Bronchial epithelial cell (primary cell): ENCODE results near the gene EMC9. TPM values are rescaled to one million over a fixed set of nuclear protein-coding genes. Genes with fewer than 3 reads are reported as not detected.

ENCODE experiments used
- DNase-seq: peaks from one replicate; pipeline ENCODE4 v3.0.0-alpha.2; 2010; ENCODE audit warnings: low read depth
- FAIRE-seq: peaks from 2 replicates; lab custom pipeline; 2011; peaks lifted over from hg19 to GRCh38; lab: Jason Lieb, UNC
- H3K27me3 ChIP-seq: 2 replicates; pipeline ENCODE4 v1.5.1; 2011; ENCODE audit warnings: low read length; ENCODE audit not compliant: control insufficient read depth, insufficient read depth
- H3K36me3 ChIP-seq: 2 replicates; pipeline ENCODE4 v1.5.1; 2011; ENCODE audit warnings: low read length; ENCODE audit not compliant: control insufficient read depth, insufficient read depth
- H3K4me3 ChIP-seq: 2 replicates; pipeline ENCODE4 v1.5.1; 2011; ENCODE audit warnings: mild to moderate bottlenecking, low read depth, low read length, control low read depth
- total RNA-seq: library from RNA; depleted of rRNA; stranded (reverse); fragments of >200 nt; gene quantifications from 2 replicates; pipeline ENCODE4 v1.2.1, GENCODE V29; 2014
- TF ChIP-seq, protein P1 (sequence below): IDR thresholded peaks from 2 replicates; pipeline ENCODE4 v1.5.1; 2011; ENCODE audit warnings: mild to moderate bottlenecking, moderate library complexity, low read length, control low read depth, inconsistent platforms; ENCODE audit not compliant: insufficient read depth, severe bottlenecking

Gene EMC9
- total RNA-seq, 1 donor from 2014 or later = 12.6 TPM

DNA sequence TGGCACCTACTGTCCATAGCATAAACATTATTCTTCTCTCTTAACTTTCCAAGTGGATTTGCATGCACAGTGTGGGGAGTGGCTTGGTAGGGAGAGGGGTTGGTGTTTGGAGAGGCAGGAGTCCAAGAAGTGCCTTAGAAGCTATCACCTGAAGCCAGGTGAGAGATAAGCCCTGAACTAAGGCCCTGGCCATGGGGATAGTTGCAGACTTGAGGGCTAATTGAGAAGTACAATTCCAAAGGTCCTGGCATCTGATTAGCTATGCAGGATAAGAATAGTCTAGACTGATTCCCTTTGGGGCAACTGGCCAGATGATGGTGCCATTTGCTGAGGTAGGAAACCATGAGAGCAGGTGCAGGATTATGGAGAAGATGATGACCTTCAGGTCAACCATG, 49.3 kb downstream of the EMC9 start:
- no peak overlapping the region for H3K4me3 ChIP-seq
- TF ChIP-seq, protein P1, sequence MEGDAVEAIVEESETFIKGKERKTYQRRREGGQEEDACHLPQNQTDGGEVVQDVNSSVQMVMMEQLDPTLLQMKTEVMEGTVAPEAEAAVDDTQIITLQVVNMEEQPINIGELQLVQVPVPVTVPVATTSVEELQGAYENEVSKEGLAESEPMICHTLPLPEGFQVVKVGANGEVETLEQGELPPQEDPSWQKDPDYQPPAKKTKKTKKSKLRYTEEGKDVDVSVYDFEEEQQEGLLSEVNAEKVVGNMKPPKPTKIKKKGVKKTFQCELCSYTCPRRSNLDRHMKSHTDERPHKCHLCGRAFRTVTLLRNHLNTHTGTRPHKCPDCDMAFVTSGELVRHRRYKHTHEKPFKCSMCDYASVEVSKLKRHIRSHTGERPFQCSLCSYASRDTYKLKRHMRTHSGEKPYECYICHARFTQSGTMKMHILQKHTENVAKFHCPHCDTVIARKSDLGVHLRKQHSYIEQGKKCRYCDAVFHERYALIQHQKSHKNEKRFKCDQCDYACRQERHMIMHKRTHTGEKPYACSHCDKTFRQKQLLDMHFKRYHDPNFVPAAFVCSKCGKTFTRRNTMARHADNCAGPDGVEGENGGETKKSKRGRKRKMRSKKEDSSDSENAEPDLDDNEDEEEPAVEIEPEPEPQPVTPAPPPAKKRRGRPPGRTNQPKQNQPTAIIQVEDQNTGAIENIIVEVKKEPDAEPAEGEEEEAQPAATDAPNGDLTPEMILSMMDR = no peak
- H3K36me3 ChIP-seq = peaks cover 14% of the 10 kb centered on the region
- DNase-seq (no peak), FAIRE-seq (no peak)
- no peaks in the 10 kb centered on the region for H3K27me3 ChIP-seq

DNA sequence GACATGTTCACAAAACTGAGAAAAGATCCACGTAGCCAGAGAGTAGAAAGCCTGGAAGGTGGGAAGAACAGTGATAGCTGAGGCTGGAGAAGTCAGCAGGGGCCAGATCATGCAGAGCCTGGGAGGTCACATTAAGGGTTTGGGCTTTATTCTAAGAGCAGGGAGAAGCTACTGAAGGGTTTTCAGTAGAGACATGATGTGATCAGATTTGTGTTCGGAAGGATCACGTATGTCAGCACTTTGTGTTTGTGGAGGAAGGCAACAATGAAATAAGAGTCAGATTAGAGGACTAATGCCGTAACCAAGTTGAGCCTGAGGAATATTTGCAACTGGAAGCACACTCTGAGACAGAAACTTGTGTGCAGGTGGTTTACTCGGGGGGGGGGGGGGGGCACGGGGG, 51.5 kb downstream of the EMC9 start:
- H3K36me3 ChIP-seq = no peaks in the 10 kb centered on the region
- H3K4me3 ChIP-seq = no peak overlapping the region
- TF ChIP-seq, protein P1 = no peak
- no peaks in the 10 kb centered on the region for H3K27me3 ChIP-seq
- no peak for FAIRE-seq
- DNase-seq = no peak

Other genes with a start within 250 kb of the EMC9 start
- gene DHRS4, start 187.8 kb downstream of the EMC9 start, total RNA-seq = 24.7 and 64.1 TPM in 2 replicates
- gene DHRS4L2, start 152.7 kb downstream of the EMC9 start, total RNA-seq = 5.5 and 30.5 TPM in 2 replicates
- 0.13 TPM in 1 of 2 replicates, not detected in the other for gene CARMIL3, start 89.6 kb downstream of the EMC9 start, total RNA-seq
- gene CPNE6, start 70.0 kb downstream of the EMC9 start, total RNA-seq = not detected in 2 replicates
- gene PCK2, start 47.3 kb downstream of the EMC9 start, total RNA-seq = 84.8 and 223 TPM in 2 replicates
- 70.5 and 83.5 TPM in 2 replicates for gene DCAF11, start 26.8 kb downstream of the EMC9 start, total RNA-seq
- gene NRL, start 26.6 kb downstream of the EMC9 start, total RNA-seq = 0.64 and 0.79 TPM in 2 replicates
- 0.51 TPM in 1 of 2 replicates, not detected in the other for gene FITM1, start 10.9 kb downstream of the EMC9 start, total RNA-seq
- 65.0 and 71.8 TPM in 2 replicates for gene PSME1, start 5.4 kb downstream of the EMC9 start, total RNA-seq
- 26.9 and 37.5 TPM in 2 replicates for gene PSME2, start 5.0 kb upstream of the EMC9 start, total RNA-seq
- gene RNF31, start 5.9 kb upstream of the EMC9 start, total RNA-seq = 23.3 and 25.8 TPM in 2 replicates
- gene IRF9, start 19.7 kb upstream of the EMC9 start, total RNA-seq = 19.2 and 28.7 TPM in 2 replicates
- 0.26 and 1.1 TPM in 2 replicates for gene REC8, start 30.5 kb upstream of the EMC9 start, total RNA-seq
- gene IPO4, start 47.2 kb upstream of the EMC9 start, total RNA-seq = 27.0 and 41.9 TPM in 2 replicates
- 42.8 and 67.9 TPM in 2 replicates for gene TM9SF1, start 53.9 kb upstream of the EMC9 start, total RNA-seq
- gene TSSK4, start 64.1 kb upstream of the EMC9 start, total RNA-seq = 0.26 TPM in 1 of 2 replicates, not detected in the other
- gene CHMP4A, start 71.9 kb upstream of the EMC9 start, total RNA-seq = 48.8 and 69.8 TPM in 2 replicates
- 13.4 and 21.1 TPM in 2 replicates for gene MDP1, start 74.5 kb upstream of the EMC9 start, total RNA-seq
- gene NEDD8, start 90.8 kb upstream of the EMC9 start, total RNA-seq = 131 and 330 TPM in 2 replicates
- gene GMPR2, start 91.3 kb upstream of the EMC9 start, total RNA-seq = 80.6 and 98.7 TPM in 2 replicates
- gene TINF2, start 101.0 kb upstream of the EMC9 start, total RNA-seq = 48.7 and 91.9 TPM in 2 replicates
- 88.7 and 382 TPM in 2 replicates for gene TGM1, start 121.6 kb upstream of the EMC9 start, total RNA-seq
- 32.6 and 58.9 TPM in 2 replicates for gene RABGGTA, start 130.0 kb upstream of the EMC9 start, total RNA-seq
- 16.6 and 39.6 TPM in 2 replicates for gene DHRS1, start 158.2 kb upstream of the EMC9 start, total RNA-seq
- gene NOP9, start 158.3 kb upstream of the EMC9 start, total RNA-seq = 23.2 and 26.1 TPM in 2 replicates
- gene CIDEB, start 166.4 kb upstream of the EMC9 start, total RNA-seq = 1.2 and 3.9 TPM in 2 replicates
- gene LTB4R2, start 168.5 kb upstream of the EMC9 start, total RNA-seq = 10.5 and 17.4 TPM in 2 replicates
- gene LTB4R, start 169.9 kb upstream of the EMC9 start, total RNA-seq = 3.7 and 9.6 TPM in 2 replicates
- 0.53 and 0.77 TPM in 2 replicates for gene ADCY4, start 193.5 kb upstream of the EMC9 start, total RNA-seq
- gene RIPK3, start 198.4 kb upstream of the EMC9 start, total RNA-seq = 2.4 and 4.7 TPM in 2 replicates
- gene NFATC4, start 226.6 kb upstream of the EMC9 start, total RNA-seq = 4.7 and 7.3 TPM in 2 replicates